ENCODE data around the gene MORN3.

DNA sequence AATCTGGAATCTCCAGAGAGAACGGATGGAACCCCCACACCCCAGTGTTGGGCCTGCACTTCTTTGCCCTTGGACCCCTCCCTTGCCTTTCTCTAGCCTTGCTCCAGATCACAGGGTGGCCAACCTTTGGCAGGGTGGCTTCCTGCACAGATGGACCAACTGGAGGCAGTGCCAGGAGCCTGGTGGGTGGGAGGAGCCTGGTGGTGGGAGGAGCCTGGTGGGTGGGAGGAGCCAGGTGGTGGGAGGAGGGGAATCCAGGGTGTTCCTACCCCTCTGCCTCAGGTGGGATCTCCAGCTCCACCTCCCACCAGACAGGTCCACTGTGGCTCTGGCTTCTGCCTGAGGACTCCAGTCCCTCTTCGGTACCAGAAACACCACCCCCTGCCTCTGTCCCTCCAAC is 58.1 kb downstream of the MORN3 start:
- TF ChIP-seq, protein P1, sequence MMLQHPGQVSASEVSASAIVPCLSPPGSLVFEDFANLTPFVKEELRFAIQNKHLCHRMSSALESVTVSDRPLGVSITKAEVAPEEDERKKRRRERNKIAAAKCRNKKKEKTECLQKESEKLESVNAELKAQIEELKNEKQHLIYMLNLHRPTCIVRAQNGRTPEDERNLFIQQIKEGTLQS (CRISPR knock-in tag; conservative IDR thresholded peaks at IDR 0.05): no peak
- TF ChIP-seq, protein P2, sequence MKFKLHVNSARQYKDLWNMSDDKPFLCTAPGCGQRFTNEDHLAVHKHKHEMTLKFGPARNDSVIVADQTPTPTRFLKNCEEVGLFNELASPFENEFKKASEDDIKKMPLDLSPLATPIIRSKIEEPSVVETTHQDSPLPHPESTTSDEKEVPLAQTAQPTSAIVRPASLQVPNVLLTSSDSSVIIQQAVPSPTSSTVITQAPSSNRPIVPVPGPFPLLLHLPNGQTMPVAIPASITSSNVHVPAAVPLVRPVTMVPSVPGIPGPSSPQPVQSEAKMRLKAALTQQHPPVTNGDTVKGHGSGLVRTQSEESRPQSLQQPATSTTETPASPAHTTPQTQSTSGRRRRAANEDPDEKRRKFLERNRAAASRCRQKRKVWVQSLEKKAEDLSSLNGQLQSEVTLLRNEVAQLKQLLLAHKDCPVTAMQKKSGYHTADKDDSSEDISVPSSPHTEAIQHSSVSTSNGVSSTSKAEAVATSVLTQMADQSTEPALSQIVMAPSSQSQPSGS (CRISPR knock-in tag; IDR thresholded peaks at IDR 0.05; ENCODE audit: borderline replicate concordance, low read depth): no peak
- TF ChIP-seq, protein P3, sequence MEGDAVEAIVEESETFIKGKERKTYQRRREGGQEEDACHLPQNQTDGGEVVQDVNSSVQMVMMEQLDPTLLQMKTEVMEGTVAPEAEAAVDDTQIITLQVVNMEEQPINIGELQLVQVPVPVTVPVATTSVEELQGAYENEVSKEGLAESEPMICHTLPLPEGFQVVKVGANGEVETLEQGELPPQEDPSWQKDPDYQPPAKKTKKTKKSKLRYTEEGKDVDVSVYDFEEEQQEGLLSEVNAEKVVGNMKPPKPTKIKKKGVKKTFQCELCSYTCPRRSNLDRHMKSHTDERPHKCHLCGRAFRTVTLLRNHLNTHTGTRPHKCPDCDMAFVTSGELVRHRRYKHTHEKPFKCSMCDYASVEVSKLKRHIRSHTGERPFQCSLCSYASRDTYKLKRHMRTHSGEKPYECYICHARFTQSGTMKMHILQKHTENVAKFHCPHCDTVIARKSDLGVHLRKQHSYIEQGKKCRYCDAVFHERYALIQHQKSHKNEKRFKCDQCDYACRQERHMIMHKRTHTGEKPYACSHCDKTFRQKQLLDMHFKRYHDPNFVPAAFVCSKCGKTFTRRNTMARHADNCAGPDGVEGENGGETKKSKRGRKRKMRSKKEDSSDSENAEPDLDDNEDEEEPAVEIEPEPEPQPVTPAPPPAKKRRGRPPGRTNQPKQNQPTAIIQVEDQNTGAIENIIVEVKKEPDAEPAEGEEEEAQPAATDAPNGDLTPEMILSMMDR (IDR thresholded peaks at IDR 0.05): no peak
- TF ChIP-seq NR2C2 (CRISPR knock-in tag; IDR thresholded peaks at IDR 0.05): no peak
- TF ChIP-seq, protein P4, sequence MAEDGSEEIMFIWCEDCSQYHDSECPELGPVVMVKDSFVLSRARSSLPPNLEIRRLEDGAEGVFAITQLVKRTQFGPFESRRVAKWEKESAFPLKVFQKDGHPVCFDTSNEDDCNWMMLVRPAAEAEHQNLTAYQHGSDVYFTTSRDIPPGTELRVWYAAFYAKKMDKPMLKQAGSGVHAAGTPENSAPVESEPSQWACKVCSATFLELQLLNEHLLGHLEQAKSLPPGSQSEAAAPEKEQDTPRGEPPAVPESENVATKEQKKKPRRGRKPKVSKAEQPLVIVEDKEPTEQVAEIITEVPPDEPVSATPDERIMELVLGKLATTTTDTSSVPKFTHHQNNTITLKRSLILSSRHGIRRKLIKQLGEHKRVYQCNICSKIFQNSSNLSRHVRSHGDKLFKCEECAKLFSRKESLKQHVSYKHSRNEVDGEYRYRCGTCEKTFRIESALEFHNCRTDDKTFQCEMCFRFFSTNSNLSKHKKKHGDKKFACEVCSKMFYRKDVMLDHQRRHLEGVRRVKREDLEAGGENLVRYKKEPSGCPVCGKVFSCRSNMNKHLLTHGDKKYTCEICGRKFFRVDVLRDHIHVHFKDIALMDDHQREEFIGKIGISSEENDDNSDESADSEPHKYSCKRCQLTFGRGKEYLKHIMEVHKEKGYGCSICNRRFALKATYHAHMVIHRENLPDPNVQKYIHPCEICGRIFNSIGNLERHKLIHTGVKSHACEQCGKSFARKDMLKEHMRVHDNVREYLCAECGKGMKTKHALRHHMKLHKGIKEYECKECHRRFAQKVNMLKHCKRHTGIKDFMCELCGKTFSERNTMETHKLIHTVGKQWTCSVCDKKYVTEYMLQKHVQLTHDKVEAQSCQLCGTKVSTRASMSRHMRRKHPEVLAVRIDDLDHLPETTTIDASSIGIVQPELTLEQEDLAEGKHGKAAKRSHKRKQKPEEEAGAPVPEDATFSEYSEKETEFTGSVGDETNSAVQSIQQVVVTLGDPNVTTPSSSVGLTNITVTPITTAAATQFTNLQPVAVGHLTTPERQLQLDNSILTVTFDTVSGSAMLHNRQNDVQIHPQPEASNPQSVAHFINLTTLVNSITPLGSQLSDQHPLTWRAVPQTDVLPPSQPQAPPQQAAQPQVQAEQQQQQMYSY (CRISPR knock-in tag; IDR thresholded peaks at IDR 0.05): no peak
- TF ChIP-seq, protein P5, sequence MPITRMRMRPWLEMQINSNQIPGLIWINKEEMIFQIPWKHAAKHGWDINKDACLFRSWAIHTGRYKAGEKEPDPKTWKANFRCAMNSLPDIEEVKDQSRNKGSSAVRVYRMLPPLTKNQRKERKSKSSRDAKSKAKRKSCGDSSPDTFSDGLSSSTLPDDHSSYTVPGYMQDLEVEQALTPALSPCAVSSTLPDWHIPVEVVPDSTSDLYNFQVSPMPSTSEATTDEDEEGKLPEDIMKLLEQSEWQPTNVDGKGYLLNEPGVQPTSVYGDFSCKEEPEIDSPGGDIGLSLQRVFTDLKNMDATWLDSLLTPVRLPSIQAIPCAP (CRISPR knock-in tag; IDR thresholded peaks at IDR 0.05): no peak

Data from WTC11 (cell line).